ENCODE results near the gene SYT2. TPM values are rescaled to one million over a fixed set of nuclear protein-coding genes. Genes with fewer than 3 reads are reported as not detected.
A peak's percentile ranks its signal among the peaks of the same experiment; 100 is the strongest.
"Not testable (repeated sequence)": the region's sequence is repeated elsewhere in the genome, so short reads cannot be mapped to it uniquely, and the experiment has no call there.

The SYT2 gene
- total and polyA plus RNA-seq, 9 of the 15 experiments (the other 6 are each of a cell fraction or from before 2014, with no cell fraction given) = not detected

DNA sequence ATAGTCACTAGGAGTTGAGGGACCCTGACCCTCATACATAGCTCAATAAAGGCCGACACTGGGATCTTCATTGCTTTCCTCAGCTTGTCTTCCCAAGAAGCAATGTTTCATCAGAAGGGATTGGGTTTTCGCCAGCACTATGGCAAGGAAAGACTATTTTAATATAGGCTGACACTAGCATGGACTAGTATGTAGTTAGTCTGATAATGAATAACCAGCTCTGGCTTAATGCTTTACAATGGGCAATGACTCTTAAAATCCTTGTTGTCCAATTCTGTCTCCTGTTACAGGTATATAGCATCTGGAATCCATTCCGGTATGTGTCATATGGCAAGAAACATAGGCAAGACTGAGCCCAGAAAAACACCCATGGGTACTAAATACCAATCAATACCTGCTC, 15.3 kb upstream of the SYT2 start:
- Histone ChIP-seq H3K9me1 (ENCODE audit: control insufficient read depth, insufficient read depth, low read length) (no peaks in the 10 kb centered on the region), H3K4me3 (no peak overlapping the region), H3K9ac (ENCODE audit: insufficient read depth in 1 of 2, low read depth in 2 of 2, low read length in 2 of 2) (no peak overlapping the region), H4K20me1 (replicated peaks; ENCODE audit: control insufficient read depth, insufficient read depth, low read length) (0 out of 2 replicates have a peak, but pooled peaks cover 14% of the 10 kb centered on the region), H3K4me2 (ENCODE audit: insufficient read depth, low read length) (no peak overlapping the region), H3K27me3 (ENCODE audit: control insufficient read depth in 2 of 2, insufficient read depth in 2 of 2, low read length in 2 of 2) (peaks cover 0 to 6% of the 10 kb centered on the region in 2 experiments; a peak in 1 of 5 replicates), H3K79me2 (ENCODE audit: control insufficient read depth, insufficient read depth, low read length) (no peaks in the 10 kb centered on the region), H3K9me3 (replicated peaks; ENCODE audit: control insufficient read depth, insufficient read depth, low read depth, low read length) (no peaks in the 10 kb centered on the region), H3K27ac (ENCODE audit: extremely low read depth, low read depth, low read length) (no peak overlapping the region), H3K4me1 (replicated peaks in 1 of 2; ENCODE audit: control insufficient read depth in 2 of 2, insufficient read depth in 2 of 2, low read length in 2 of 2) (no peaks in the 10 kb centered on the region; a peak in 1 of 5 replicates), H3K36me3 (ENCODE audit: control insufficient read depth, insufficient read depth, low read length) (peaks cover 43% of the 10 kb centered on the region), H2AFZ (ENCODE audit: low read depth, low read length) (no peak overlapping the region)
- 78% methylated on average over 3 of the region's 3 CpGs for WGBS (ENCODE audit: insufficient coverage, low coverage, missing lambda C conversion rate)
- peak; percentile 16 for TF ChIP-seq POLR2B (IDR thresholded peaks at IDR 0.05; ENCODE audit: low read depth, partially characterized antibody)
- TF ChIP-seq MYC (IDR thresholded peaks at IDR 0.05; ENCODE audit: low read depth, low read length) = no peak
- no peak for TF ChIP-seq MYC (CRISPR knock-in tag; IDR thresholded peaks at IDR 0.05; ENCODE audit: borderline replicate concordance, low read depth)
- in situ Hi-C loops (cut with MboI) (no loop called here), intact Hi-C loops (cut with micrococcal nuclease) (loop anchor here (10.0 kb wide), 1 partner anchor 279 kb away; the partner anchor contains the start of gene TMEM183A)
- ATAC-seq (0 out of 3 replicates have a peak, but pooled peaks have one; percentile 7), DNase-seq (ENCODE audit: extremely low read depth in 1 of 4, low spot score in 3 of 4) (no peak), FAIRE-seq (no peak)
- ChIA-PET POLR2A (interaction anchor here (1.1 to 1.6 kb wide), 3 partner anchors 11 to 16 kb away, joined by 3 to 7 read pairs (median 3); no protein-coding TSS in a partner anchor), CTCF (ENCODE audit: low intra/inter-chr PET ratio) (no interaction called here)
- no TSS peak for BruUV-seq (replicated peaks)

DNA sequence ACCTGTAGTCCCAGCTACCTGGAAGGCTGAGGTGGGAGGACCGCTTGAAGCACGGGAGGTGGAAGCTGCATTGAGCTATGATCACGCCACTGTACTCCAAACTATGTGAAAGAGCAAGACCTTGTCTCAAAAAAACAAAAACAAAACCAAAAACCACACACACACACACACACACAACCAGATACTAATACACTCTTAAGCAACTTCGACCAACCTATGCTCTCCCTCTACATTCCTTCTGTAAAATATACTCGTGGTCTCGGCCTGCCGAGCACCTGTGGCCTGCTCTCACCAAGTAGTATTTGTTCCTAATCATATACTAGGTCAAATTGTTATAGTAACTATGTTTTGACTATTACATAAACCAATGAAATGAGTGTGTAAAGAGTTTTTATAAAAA, 13.5 kb upstream of the SYT2 start:
- no peak for FAIRE-seq
- Histone ChIP-seq H4K20me1 (replicated peaks; ENCODE audit: control insufficient read depth, insufficient read depth, low read length) (0 out of 2 replicates have a peak, but pooled peaks cover 10% of the 10 kb centered on the region), H3K4me2 (ENCODE audit: insufficient read depth, low read length) (no peak overlapping the region), H2AFZ (ENCODE audit: low read depth, low read length) (no peak overlapping the region), H3K9me1 (ENCODE audit: control insufficient read depth, insufficient read depth, low read length) (no peaks in the 10 kb centered on the region), H3K27ac (ENCODE audit: extremely low read depth, low read depth, low read length) (no peak overlapping the region), H3K9me3 (replicated peaks; ENCODE audit: control insufficient read depth, insufficient read depth, low read depth, low read length) (no peaks in the 10 kb centered on the region), H3K27me3 (ENCODE audit: control insufficient read depth in 2 of 2, insufficient read depth in 2 of 2, low read length in 2 of 2) (peaks cover 4 to 10% of the 10 kb centered on the region in 2 experiments; a peak in 2 of 5 replicates), H3K79me2 (ENCODE audit: control insufficient read depth, insufficient read depth, low read length) (no peaks in the 10 kb centered on the region), H3K4me3 (no peak overlapping the region), H3K9ac (ENCODE audit: insufficient read depth in 1 of 2, low read depth in 2 of 2, low read length in 2 of 2) (no peak overlapping the region), H3K36me3 (ENCODE audit: control insufficient read depth, insufficient read depth, low read length) (peaks cover 24% of the 10 kb centered on the region), H3K4me1 (replicated peaks in 1 of 2; ENCODE audit: control insufficient read depth in 2 of 2, insufficient read depth in 2 of 2, low read length in 2 of 2) (no peaks in the 10 kb centered on the region; a peak in 1 of 5 replicates)
- intact Hi-C loops (cut with micrococcal nuclease) (loop anchor here (10.0 kb wide), 1 partner anchor 281 kb away; the partner anchor contains the start of gene TMEM183A), in situ Hi-C loops (cut with MboI) (loop anchor here (25.0 kb wide), 1 partner anchor 236 kb away; no protein-coding TSS in a partner anchor)
- CTCF ChIA-PET (ENCODE audit: low intra/inter-chr PET ratio) = no interaction called here
- POLR2A ChIA-PET = no interaction called here
- WGBS (ENCODE audit: insufficient coverage, low coverage, missing lambda C conversion rate) = 63% methylated on average over 7 of the region's 7 CpGs
- no TSS peak for BruUV-seq (replicated peaks)
- no peak for ATAC-seq
- peak; percentile 69 for TF ChIP-seq POLR2A (conservative IDR thresholded peaks at IDR 0.05)
- TF ChIP-seq, protein P1, sequence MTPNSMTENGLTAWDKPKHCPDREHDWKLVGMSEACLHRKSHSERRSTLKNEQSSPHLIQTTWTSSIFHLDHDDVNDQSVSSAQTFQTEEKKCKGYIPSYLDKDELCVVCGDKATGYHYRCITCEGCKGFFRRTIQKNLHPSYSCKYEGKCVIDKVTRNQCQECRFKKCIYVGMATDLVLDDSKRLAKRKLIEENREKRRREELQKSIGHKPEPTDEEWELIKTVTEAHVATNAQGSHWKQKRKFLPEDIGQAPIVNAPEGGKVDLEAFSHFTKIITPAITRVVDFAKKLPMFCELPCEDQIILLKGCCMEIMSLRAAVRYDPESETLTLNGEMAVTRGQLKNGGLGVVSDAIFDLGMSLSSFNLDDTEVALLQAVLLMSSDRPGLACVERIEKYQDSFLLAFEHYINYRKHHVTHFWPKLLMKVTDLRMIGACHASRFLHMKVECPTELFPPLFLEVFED (CRISPR knock-in tag; conservative IDR thresholded peaks at IDR 0.05) = peak; percentile 65; the same call in 1 of the 2 replicates
- TF ChIP-seq POLR2B (IDR thresholded peaks at IDR 0.05; ENCODE audit: low read depth, partially characterized antibody) = peak; percentile 62
- TF ChIP-seq PCBP1 (IDR thresholded peaks at IDR 0.05; ENCODE audit: low read depth, low read length, poor library complexity, severe bottlenecking) = no peak
- TF ChIP-seq SUPT5H (IDR thresholded peaks at IDR 0.05) = peak; percentile 58; the same call in 1 of the 2 replicates
- DNase-seq (ENCODE audit: extremely low read depth in 1 of 4, low spot score in 3 of 4) = no peak

DNA sequence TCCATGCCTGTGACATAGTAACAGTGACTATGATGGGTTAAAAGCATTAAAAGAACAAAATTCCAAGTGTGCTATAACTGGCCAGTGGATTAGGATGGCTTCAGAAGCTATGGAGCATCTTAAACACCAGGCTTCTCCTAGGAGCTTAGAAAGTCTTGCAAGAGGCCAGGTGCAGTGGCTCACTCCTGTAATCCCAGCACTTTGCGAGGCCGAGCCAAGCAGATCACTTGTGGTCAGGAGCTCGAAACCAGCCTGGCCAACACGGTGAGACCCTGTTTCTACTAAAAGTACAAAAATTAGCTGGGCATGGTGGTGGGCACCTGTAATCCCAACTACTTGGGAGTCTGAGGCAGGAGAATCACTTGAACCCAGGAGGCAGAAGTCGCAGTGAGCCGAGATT, 12.8 kb upstream of the SYT2 start:
- H3K79me2 ChIP-seq (ENCODE audit: control insufficient read depth, insufficient read depth, low read length); H3K4me3 ChIP-seq; H3K4me2 ChIP-seq (ENCODE audit: insufficient read depth, low read length); H2AFZ ChIP-seq (ENCODE audit: low read depth, low read length); FAIRE-seq; POLR2A ChIA-PET; CTCF ChIA-PET (ENCODE audit: low intra/inter-chr PET ratio); DNase-seq (ENCODE audit: extremely low read depth in 1 of 4, low spot score in 3 of 4); H3K9me3 ChIP-seq (replicated peaks; ENCODE audit: control insufficient read depth, insufficient read depth, low read depth, low read length); H3K27ac ChIP-seq (ENCODE audit: extremely low read depth, low read depth, low read length); ATAC-seq; H3K9me1 ChIP-seq (ENCODE audit: control insufficient read depth, insufficient read depth, low read length); BruUV-seq (replicated peaks); H3K4me1 ChIP-seq (replicated peaks in 1 of 2; ENCODE audit: control insufficient read depth in 2 of 2, insufficient read depth in 2 of 2, low read length in 2 of 2); H3K9ac ChIP-seq (ENCODE audit: insufficient read depth in 1 of 2, low read depth in 2 of 2, low read length in 2 of 2): not testable (repeated sequence)
- H3K36me3 ChIP-seq (ENCODE audit: control insufficient read depth, insufficient read depth, low read length) = peaks cover 18% of the 10 kb centered on the region
- WGBS (ENCODE audit: insufficient coverage, low coverage, missing lambda C conversion rate) = 33% methylated on average over 4 of the region's 6 CpGs
- in situ Hi-C loops (cut with MboI) (loop anchor here (25.0 kb wide), 1 partner anchor 236 kb away; no protein-coding TSS in a partner anchor), intact Hi-C loops (cut with micrococcal nuclease) (loop anchor here (10.0 kb wide), 1 partner anchor 282 kb away; the partner anchor contains the start of gene TMEM183A)
- H3K27me3 ChIP-seq (ENCODE audit: control insufficient read depth in 2 of 2, insufficient read depth in 2 of 2, low read length in 2 of 2) = peaks cover 7 to 17% of the 10 kb centered on the region in 2 experiments; a peak in 4 of 5 replicates
- 0 out of 2 replicates have a peak, but pooled peaks cover 10% of the 10 kb centered on the region for H4K20me1 ChIP-seq (replicated peaks; ENCODE audit: control insufficient read depth, insufficient read depth, low read length)
